Measurements from ENCODE around the gene CDC42SE1. TPM values are rescaled to one million over a fixed set of nuclear protein-coding genes. Genes with fewer than 3 reads are reported as not detected.

Gene CDC42SE1
- polyA plus RNA-seq, 4 donors = 56.4 to 83.9 (median 74.6) TPM

DNA sequence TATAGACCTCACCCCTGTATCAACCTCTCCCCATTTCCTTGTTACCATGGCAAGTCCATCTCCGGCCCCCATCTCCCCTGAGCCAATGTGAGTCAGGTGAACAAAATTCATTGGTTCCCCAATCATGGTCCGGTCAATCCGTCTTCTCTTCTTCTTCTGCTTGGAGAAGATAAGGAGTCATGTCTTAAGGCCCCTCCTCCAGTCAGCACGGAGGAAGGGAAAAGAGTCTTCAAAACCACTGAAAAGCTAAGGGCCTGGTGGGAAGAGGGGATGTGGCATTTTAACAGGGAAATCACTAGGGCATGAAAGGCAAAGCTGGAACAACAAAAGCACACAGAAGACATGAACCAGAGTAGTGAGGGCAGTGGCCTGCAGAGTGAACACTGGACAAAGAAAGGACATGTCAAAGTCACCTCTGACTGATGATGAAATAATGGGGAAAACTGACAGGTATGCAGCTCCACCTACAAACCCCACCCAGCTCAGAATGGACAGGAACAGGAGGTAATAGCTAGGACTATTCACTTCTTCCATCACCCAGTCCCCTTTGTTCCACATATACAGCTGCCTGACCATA, 4.4 kb downstream of the CDC42SE1 start:
- DNase-seq (ENCODE audit: low read depth in 4 of 4, low spot score in 3 of 4) = no peak

DNA sequence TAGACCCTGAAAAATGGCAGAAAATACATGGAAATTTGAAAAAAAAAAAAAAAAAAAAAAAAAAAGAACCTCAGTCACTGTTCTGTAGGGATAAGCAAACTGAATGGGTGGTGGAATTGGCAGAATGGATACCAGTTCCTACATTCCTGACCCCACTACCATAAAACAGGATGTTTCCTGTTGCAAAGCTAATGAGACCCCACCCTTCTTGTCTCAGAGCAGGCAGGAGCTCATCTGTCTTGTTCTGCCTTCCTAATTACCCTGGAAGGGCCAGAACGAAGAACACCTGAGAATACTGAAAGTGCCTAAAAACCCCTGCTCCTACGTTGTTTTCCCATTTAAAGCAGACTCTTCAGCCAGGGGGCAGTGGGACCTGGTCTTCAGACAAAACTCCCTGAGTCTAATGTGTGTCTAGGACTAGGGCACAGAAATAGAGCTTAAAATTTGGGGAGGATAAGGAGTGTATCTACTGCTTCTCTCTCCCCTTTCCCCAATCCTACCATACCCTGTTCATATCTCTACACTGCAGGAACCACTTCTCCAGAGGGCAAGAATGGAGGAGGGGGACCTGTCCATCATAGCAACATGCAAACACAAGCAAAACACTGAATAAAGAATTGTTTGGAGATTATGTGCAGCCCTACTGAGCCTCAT, 7.9 kb downstream of the CDC42SE1 start:
- no peak for DNase-seq (ENCODE audit: low read depth in 4 of 4, low spot score in 3 of 4)

GRCh38 chr1:151050051-151050688, 9.3 kb downstream of the CDC42SE1 start:
- no peak for DNase-seq (ENCODE audit: low read depth in 4 of 4, low spot score in 3 of 4)

DNA sequence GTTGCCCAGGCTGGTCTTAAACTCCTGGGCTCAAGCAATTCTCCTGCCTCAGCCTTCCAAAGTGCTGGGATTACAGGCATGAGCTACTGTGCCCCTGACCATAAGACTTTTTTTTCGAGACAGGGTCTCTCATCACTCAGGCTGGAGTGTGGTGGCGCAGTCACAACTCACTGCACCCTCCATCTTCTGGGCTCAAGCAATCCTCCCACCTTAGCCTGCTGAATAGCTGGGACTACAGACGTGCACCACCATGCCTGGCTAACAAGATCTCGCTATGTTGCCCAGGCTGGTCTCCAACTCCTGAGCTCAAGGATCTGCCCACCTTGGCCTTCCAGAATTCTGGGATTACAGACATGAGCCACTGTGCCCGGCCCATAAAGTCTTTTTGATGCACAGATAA, 10.0 kb downstream of the CDC42SE1 start:
- DNase-seq (ENCODE audit: low read depth in 4 of 4, low spot score in 3 of 4) = no peak

GRCh38 chr1:151048645-151049032, 10.8 kb downstream of the CDC42SE1 start:
- DNase-seq (ENCODE audit: low read depth in 4 of 4, low spot score in 3 of 4) = no peak

DNA sequence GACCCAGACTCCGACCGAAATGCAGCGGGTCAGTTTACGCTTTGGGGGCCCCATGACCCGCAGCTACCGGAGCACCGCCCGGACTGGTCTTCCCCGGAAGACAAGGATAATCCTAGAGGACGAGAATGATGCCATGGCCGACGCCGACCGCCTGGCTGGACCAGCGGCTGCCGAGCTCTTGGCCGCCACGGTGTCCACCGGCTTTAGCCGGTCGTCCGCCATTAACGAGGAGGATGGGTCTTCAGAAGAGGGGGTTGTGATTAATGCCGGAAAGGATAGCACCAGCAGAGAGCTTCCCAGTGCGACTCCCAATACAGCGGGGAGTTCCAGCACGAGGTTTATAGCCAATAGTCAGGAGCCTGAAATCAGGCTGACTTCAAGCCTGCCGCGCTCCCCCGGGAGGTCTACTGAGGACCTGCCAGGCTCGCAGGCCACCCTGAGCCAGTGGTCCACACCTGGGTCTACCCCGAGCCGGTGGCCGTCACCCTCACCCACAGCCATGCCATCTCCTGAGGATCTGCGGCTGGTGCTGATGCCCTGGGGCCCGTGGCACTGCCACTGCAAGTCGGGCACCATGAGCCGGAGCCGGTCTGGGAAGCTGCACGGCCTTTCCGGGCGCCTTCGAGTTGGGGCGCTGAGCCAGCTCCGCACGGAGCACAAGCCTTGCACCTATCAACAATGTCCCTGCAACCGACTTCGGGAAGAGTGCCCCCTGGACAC, 11.3 kb downstream of the CDC42SE1 start:
- peak in 1 of 4 donors; percentile 54 for DNase-seq (ENCODE audit: low read depth in 4 of 4, low spot score in 3 of 4)

GRCh38 chr1:151047591-151047924, 11.9 kb downstream of the CDC42SE1 start, which contains the start of gene C1orf56:
Gene C1orf56, plus strand, starts transcription at chr1:151047751. Its CDS starts 97 bp downstream, at chr1:151047848.
- DNase-seq (ENCODE audit: low read depth in 4 of 4, low spot score in 3 of 4) = peak in 2 of 4 donors; percentile 70 to 71

DNA sequence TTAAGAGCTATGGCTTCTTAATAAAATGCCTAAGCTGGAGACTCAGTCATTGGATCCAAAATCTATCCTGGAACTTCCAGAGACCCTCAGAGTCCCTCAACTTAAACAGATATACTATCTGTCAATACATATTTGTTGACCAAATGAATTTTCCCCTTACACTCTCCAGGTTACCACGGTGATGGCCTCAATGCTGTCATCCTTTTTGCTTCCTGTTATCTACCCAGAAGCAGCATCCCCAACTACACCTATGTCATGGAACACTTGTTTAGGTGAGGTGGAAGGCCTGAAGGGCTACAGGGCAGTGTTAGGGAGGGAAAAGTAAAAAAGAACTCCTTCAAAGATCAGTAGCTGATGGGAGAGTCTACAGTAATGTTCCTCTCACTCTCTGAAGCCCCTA, 16.3 kb downstream of the CDC42SE1 start:
- DNase-seq (ENCODE audit: low read depth in 4 of 4, low spot score in 3 of 4) = no peak

- DNase-seq (ENCODE audit: low read depth in 4 of 4, low spot score in 3 of 4) = no peak
Measured at GRCh38 chr1:151039521-151039920, 19.9 kb downstream of the CDC42SE1 start.

- DNase-seq (ENCODE audit: low read depth in 4 of 4, low spot score in 3 of 4) = no peak
Measured at GRCh38 chr1:151037032-151037431, 22.4 kb downstream of the CDC42SE1 start.

- DNase-seq (ENCODE audit: low read depth in 4 of 4, low spot score in 3 of 4) = no peak
Measured at GRCh38 chr1:151036356-151036755, 23.1 kb downstream of the CDC42SE1 start, which contains the start of gene BNIPL. Gene BNIPL, plus strand, starts transcription at chr1:151036586. Its CDS starts 140 bp downstream, at chr1:151036726.

DNA sequence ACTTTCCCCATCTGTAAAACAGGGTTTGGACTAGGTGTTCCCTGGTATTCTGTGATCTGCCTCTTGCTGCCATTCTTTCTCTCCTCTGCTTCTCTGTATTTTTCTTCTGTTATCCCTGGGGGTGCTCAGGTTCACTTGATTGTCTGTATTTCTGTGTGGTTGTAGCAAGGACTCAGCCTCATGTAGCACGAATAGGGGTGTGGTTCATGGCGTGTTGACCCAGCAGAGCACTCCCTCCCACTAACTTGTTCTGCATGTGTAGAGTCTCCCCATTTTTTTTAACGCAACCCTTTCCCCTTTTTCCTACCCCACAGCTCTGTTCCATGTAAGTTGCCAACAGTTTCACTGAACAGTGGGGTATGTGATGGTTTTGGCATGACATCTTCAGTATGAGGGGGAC, 24.3 kb downstream of the CDC42SE1 start:
- no peak for DNase-seq (ENCODE audit: low read depth in 4 of 4, low spot score in 3 of 4)

DNA sequence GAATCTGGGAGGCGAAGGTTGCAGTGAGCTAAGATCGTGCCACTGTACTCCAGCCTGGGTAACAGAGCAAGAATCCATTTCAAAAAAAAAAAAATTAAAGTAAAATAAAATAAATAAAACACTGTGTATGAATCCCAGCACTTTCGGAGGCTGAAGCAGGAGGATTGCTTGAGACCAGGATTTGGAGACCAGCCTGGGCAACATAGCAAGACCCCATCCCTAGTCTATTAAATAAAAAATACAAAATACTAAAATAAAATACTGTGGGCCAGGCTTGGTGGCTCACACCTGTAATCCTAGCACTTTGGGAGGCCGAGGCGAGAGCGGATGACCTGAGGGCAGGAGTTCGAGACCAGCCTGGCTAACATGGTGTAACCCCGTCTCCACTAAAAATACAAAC, 27.3 kb downstream of the CDC42SE1 start:
- DNase-seq (ENCODE audit: low read depth in 4 of 4, low spot score in 3 of 4) = no peak

- DNase-seq (ENCODE audit: low read depth in 4 of 4, low spot score in 3 of 4) = no peak
Measured at GRCh38 chr1:151026460-151026859, 33.0 kb downstream of the CDC42SE1 start.

- DNase-seq (ENCODE audit: low read depth in 4 of 4, low spot score in 3 of 4) = peak in 1 of 4 donors; percentile 41
Measured at GRCh38 chr1:151024540-151025146, 34.8 kb downstream of the CDC42SE1 start.

GRCh38 chr1:151013518-151013917, 45.9 kb downstream of the CDC42SE1 start:
- DNase-seq (ENCODE audit: low read depth in 4 of 4, low spot score in 3 of 4) = peak in 2 of 4 donors; percentile 46 to 62

GRCh38 chr1:151012684-151013471, 46.5 kb downstream of the CDC42SE1 start:
- DNase-seq (ENCODE audit: low read depth in 4 of 4, low spot score in 3 of 4) = no peak

DNA sequence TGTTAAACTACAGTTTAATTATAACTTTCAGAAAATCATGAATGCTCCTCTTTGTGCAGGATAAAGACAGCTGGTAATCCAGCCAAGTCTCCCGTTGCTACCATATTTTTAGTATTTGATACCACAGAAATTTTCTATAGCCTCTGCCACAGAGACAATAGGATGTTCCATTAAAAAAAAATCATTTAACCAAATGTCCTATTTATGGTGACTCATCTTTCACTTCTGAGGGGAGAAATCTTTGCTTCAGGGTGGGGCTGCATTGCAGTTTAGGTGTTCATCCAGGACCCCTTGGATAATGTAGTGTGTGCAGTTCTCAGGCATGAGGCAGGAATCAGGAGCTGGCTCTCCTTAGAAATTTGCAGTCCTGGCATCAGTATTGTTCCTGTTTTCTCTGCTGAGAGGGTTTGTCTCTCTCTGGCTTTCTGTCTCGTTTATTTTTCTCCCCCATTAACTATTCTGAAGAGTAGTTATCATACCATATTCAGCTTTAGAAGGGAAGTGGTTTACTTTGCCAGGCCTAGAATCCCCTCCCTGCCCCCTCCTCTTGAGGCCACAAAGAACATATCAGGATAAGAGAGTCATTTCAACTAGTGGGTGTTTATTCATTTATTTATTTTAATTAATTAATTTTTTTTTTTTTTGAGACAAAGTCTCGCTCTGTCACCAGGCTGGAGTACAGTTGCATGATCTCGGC, 48.1 kb downstream of the CDC42SE1 start:
- DNase-seq (ENCODE audit: low read depth in 4 of 4, low spot score in 3 of 4) = no peak

- no peak for DNase-seq (ENCODE audit: low read depth in 4 of 4, low spot score in 3 of 4)
Measured at GRCh38 chr1:151010346-151010726, 49.1 kb downstream of the CDC42SE1 start.
